Erythroblast (primary cell): ENCODE measurements around the gene LAMB4.

ENCODE experiments used
- GATA1 ChIP-seq: IDR thresholded peaks from 2 replicates; pipeline ENCODE4 v1.6.1; 2011; ENCODE audit warnings: low read depth, mild to moderate bottlenecking, control low read depth, low read length, moderate library complexity
- POLR2A ChIP-seq: IDR thresholded peaks from 2 replicates; pipeline ENCODE4 v1.6.1; 2011; ENCODE audit warnings: mild to moderate bottlenecking, low read length

DNA sequence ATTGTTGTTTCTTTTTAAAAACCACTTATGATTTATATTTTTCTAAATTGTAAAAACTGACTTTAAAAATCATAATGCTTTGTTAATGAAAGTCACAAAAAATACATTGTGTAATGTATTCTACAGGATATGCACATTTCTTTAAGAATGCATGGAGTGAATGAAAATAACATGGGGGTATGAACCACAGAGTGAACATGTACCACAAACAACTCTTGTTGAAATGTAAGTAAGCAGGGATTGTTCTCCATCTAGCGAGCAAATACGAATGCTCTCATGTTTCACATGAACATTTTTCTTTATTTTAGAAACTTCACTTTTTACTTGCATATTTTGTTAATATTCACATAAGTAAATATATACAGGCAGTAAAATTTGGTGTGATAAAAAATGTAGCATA is 35.6 kb upstream of the LAMB4 start:
- TF ChIP-seq POLR2A, result no peak
- TF ChIP-seq GATA1, result no peak
